HEK293T (cell line): Measurements from ENCODE around the gene HTR7.

Experiments used
- FOXK2 ChIP-seq: fragments of 450-650 bp; IDR thresholded peaks from 2 replicates; pipeline ENCODE4 v1.6.1; 2016; ENCODE audit warnings: mild to moderate bottlenecking
- LEF1 ChIP-seq: fragments of 450-650 bp; IDR thresholded peaks from 2 replicates; pipeline ENCODE4 v1.6.1; 2017; ENCODE audit warnings: mild to moderate bottlenecking, borderline replicate concordance
- PKNOX1 ChIP-seq: fragments of 450-650 bp; IDR thresholded peaks from 2 replicates; pipeline ENCODE4 v1.6.1; 2016
- SUZ12 ChIP-seq: fragments of 450-650 bp; IDR thresholded peaks from 2 replicates; pipeline ENCODE4 v1.6.1; 2016; ENCODE audit warnings: mild to moderate bottlenecking

DNA sequence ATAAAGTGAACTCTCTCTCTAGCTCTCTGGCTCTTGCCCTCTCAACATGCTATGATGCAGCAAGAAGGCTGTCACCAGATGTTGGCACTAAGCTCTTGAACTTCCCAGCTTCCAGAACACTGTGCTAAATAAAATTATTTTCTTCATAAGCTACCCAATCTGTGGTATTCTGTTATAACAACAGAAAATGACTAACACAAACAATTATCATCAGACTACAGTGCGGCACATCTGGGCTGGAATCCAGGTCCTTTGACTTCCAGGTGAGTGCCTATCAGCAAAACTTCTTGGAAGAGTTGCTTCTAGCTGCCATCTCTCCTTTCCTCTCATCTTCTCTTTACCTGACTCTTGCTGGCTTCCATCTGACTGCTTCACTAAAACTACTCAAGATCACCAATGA is 20.4 kb downstream of the HTR7 start:
- no peak for TF ChIP-seq PKNOX1
- TF ChIP-seq FOXK2, result no peak
- TF ChIP-seq SUZ12, result no peak
- TF ChIP-seq LEF1, result no peak
